HepG2 (cell line): ENCODE measurements around the gene KIAA1217. TPM values are rescaled to one million over a fixed set of nuclear protein-coding genes. Genes with fewer than 3 reads are reported as not detected.

Experiments
- ATAC-seq: fragments of 200-7000 bp; cut with Tn5 transposase; 3 replicates; pipeline ENCODE4 v1.9.1; 2020; ENCODE audit warnings: mild to moderate bottlenecking, moderate library complexity
- BruUV-seq: library from RNA; stranded (reverse); fragments of 400-500 nt; replicated peaks from 2 replicates; lab custom pipeline; 2021; lab: Mats Ljungman, UMichigan
- CTCF ChIA-PET: fragments of 300-600 bp; formaldehyde crosslinking; extraction: SDS; loops from one replicate; lab custom pipeline; 2021; ENCODE audit warnings: low total read pairs, inconsistent platforms, low intra/inter-chr PET ratio; lab: Yijun Ruan, JAX
- POLR2A ChIA-PET: fragments of 350-600 bp; sonication (Branson Sonifier 250); formaldehyde crosslinking; loops from one replicate; lab custom pipeline; 2020; ENCODE audit warnings: antibody characterized with exemption, inconsistent platforms; lab: Yijun Ruan, JAX
- DNase-seq: peaks from one replicate; pipeline ENCODE4 v3.0.0-alpha.2; 2015; ENCODE audit warnings: low spot score
- FAIRE-seq: peaks from 3 replicates; lab custom pipeline; 2011; peaks lifted over from hg19 to GRCh38; lab: Jason Lieb, UNC
- H2AFZ ChIP-seq: one replicate; pipeline ENCODE4 v1.6.1; 2011; ENCODE audit warnings: low read length, inconsistent platforms
- H3K27ac ChIP-seq: fragments of 300-600 bp; 3 replicates; pipeline ENCODE4 v1.8.0; 2011; ENCODE audit warnings: mixed run types, mild to moderate bottlenecking, mixed read lengths, low read length, inconsistent platforms; ENCODE audit not compliant: insufficient read depth; ENCODE audit errors: extremely low read length
- H3K27me3 ChIP-seq, 2 experiments: fragments of 200-600 bp in 1 of 2; 2 replicates in 1 of 2; 3 replicates in 1 of 2; pipeline versions ENCODE4 v1.6.0 to v1.8.0; 2011; ENCODE audit warnings: low read length in 2 of 2, mild to moderate bottlenecking in 2 of 2, moderate library complexity in 2 of 2, inconsistent platforms in 1 of 2; ENCODE audit not compliant: insufficient read depth in 2 of 2, control insufficient read depth in 1 of 2
- H3K36me3 ChIP-seq, 2 experiments: fragments of 200-600 bp in 1 of 2; replicated peaks in 1 of 2; 2 replicates in 1 of 2; 3 replicates in 1 of 2; pipeline versions ENCODE4 v1.5.1 to v1.8.0; 2011; ENCODE audit warnings: low read length in 2 of 2, inconsistent platforms in 1 of 2; ENCODE audit not compliant: insufficient read depth in 2 of 2, control insufficient read depth in 1 of 2
- H3K4me1 ChIP-seq: 2 replicates; pipeline ENCODE4 v1.5.1; 2012; ENCODE audit warnings: low read length, inconsistent platforms; ENCODE audit not compliant: insufficient read depth
- H3K4me2 ChIP-seq: 2 replicates; pipeline ENCODE4 v1.6.0; 2011; ENCODE audit warnings: low read depth, low read length, inconsistent platforms
- H3K4me3 ChIP-seq, 3 experiments: fragments of 200-600 bp in 1 of 3; sonication (generic), shearing (Covaris generic) in 1 of 3; replicated peaks in 1 of 3; 2 replicates each; pipeline ENCODE4 v1.5.1; 2011 to 2016; ENCODE audit warnings: low read length in 3 of 3, inconsistent platforms in 2 of 3, low read depth in 2 of 3, mild to moderate bottlenecking in 2 of 3, control low read depth in 1 of 3, mixed read lengths in 1 of 3; ENCODE audit not compliant: insufficient read depth in 1 of 3
- H3K79me2 ChIP-seq: one replicate; pipeline ENCODE4 v1.6.1; 2011; ENCODE audit warnings: low read length, inconsistent platforms; ENCODE audit not compliant: insufficient read depth
- H3K9ac ChIP-seq: 2 replicates; pipeline ENCODE4 v1.6.0; 2011; ENCODE audit warnings: mild to moderate bottlenecking, low read depth, low read length, inconsistent platforms; ENCODE audit not compliant: insufficient read depth
- H3K9me3 ChIP-seq: 2 replicates; pipeline ENCODE4 v1.5.1; 2012; ENCODE audit warnings: mild to moderate bottlenecking, low read length
- H4K20me1 ChIP-seq: 2 replicates; pipeline ENCODE4 v1.6.0; 2011; ENCODE audit warnings: inconsistent platforms, mild to moderate bottlenecking, low read length, moderate library complexity; ENCODE audit not compliant: insufficient read depth
- GABPB1 ChIP-seq: IDR thresholded peaks from 2 replicates; pipeline ENCODE4 v1.6.1; 2016; ENCODE audit warnings: mild to moderate bottlenecking, missing genetic modification reagents, moderate library complexity, missing compliant biosample characterization
- GPBP1L1 ChIP-seq: sonication (generic); formaldehyde crosslinking; IDR thresholded peaks from 2 replicates; pipeline ENCODE4 v1.5.0; 2020; ENCODE audit warnings: mild to moderate bottlenecking, missing genetic modification reagents
- RNF2 ChIP-seq: fragments of 450-650 bp; conservative IDR thresholded peaks from 2 replicates; pipeline ENCODE4 v1.6.1; 2016; ENCODE audit warnings: low read depth
- SETDB1 ChIP-seq: sonication (generic); formaldehyde crosslinking; IDR thresholded peaks from 2 replicates; pipeline ENCODE4 v1.5.1; 2020; ENCODE audit warnings: missing genetic modification reagents, mild to moderate bottlenecking, borderline replicate concordance
- TAF1 ChIP-seq: sonication (generic); formaldehyde crosslinking; IDR thresholded peaks from 2 replicates; pipeline ENCODE4 v1.4.0; 2020; ENCODE audit warnings: missing genetic modification reagents
- THAP8 ChIP-seq: sonication (generic); formaldehyde crosslinking; IDR thresholded peaks from 2 replicates; pipeline ENCODE4 v1.5.1; 2020; ENCODE audit warnings: missing genetic modification reagents, mild to moderate bottlenecking, borderline replicate concordance
- UBTF ChIP-seq: sonication (generic); formaldehyde crosslinking; IDR thresholded peaks from 2 replicates; pipeline ENCODE4 v1.4.0; 2020; ENCODE audit warnings: mild to moderate bottlenecking, missing genetic modification reagents
- XBP1 ChIP-seq: sonication (generic); formaldehyde crosslinking; IDR thresholded peaks from 2 replicates; pipeline ENCODE4 v1.5.0; 2020; ENCODE audit warnings: missing genetic modification reagents
- WGBS: methylation state at CpG from one replicate; pipeline ENCODE4 v1.1.6; 2017; ENCODE audit warnings: low lambda C conversion rate; 5-methylcytosine and 5-hydroxymethylcytosine counted together
- in situ Hi-C: cut with HindIII; loops from 2 replicates; pipeline ENCODE4 v1.10.0; 2017; ENCODE audit warnings: low pct_unique_long_range_greater_than_20kb; ENCODE audit not compliant: extremely low pct_ligation_motif_present
- intact Hi-C: fragments of 100-400 bp; cut with micrococcal nuclease; formaldehyde crosslinking; loops from one replicate; pipeline ENCODE4 v1.10.0; 2022; ENCODE audit not compliant: unreplicated experiment
- polyA plus RNA-seq, 8 experiments: library from polyadenylated mRNA; depleted of rRNA in 3 of 8; stranded (reverse) in 7 of 8; unstranded in 1 of 8; fragments of >200 nt; fragmentation: Illumina TruSeq in 4 of 8; extraction: Trizol in 4 of 8; gene quantifications; 2 replicates each; pipeline versions ENCODE4 v1.2.1 to v1.2.3, GENCODE V29; 2011 to 2016; ENCODE audit warnings: low read depth in 4 of 8, missing spikeins in 1 of 8, mixed read lengths in 1 of 8; ENCODE audit not compliant: insufficient read depth in 1 of 8
- total RNA-seq, 5 experiments: library from RNA; depleted of rRNA; stranded (reverse); fragments of >200 nt; fragmentation: Illumina TruSeq; extraction: Trizol; gene quantifications; 2 replicates each; pipeline ENCODE4 v1.2.3, GENCODE V29; 2016; ENCODE audit warnings: low read depth in 1 of 5
- TF ChIP-seq, protein P1 (sequence below): sonication (generic); formaldehyde crosslinking; IDR thresholded peaks from 2 replicates; pipeline ENCODE4 v1.4.0; 2020; ENCODE audit warnings: mild to moderate bottlenecking, missing genetic modification reagents

Gene KIAA1217
- total and polyA plus RNA-seq, 2 of the 13 experiments (the other 11 are each of a cell fraction or from before 2014, with no cell fraction given) = 4.6 to 10.9 TPM

DNA sequence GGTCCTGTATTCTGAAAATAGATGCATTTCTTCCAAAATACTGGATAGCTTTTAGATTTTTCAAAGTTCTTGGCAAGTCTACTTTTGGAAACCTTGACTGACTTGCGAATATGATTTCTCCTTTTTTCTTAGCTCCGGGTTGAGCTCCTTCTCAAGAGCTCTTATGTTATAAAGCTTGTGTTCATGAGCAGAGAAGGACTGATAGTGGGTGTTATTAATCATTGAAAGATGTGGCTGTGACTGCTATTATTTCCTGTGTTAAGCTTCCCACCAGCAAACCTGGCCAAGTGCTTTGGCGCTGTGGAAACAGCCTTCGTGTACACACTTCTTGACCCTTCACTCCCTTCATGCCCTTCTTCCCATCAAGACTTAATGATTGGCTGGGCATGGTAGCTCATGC, 98.2 kb downstream of the KIAA1217 start (continued):
- TF ChIP-seq UBTF (CRISPR knock-in tag) (no peak), RNF2 (no peak)
- TF ChIP-seq, all 625 proteins: peak for 0

- Histone ChIP-seq H3K4me2 (no peak overlapping the region), H4K20me1 (no peaks in the 10 kb centered on the region), H3K9me3 (no peaks in the 10 kb centered on the region), H3K27me3 (no peaks in the 10 kb centered on the region), H2AFZ (no peak overlapping the region), H3K9ac (no peak overlapping the region), H3K79me2 (no peaks in the 10 kb centered on the region), H3K4me3 (no peak overlapping the region), H3K36me3 (peaks cover 0 to 2% of the 10 kb centered on the region in 2 experiments; a peak in 1 of 5 replicates), H3K27ac (no peak overlapping the region), H3K4me1 (no peaks in the 10 kb centered on the region)
- ATAC-seq (no peak), DNase-seq (no peak), FAIRE-seq (no peak)
- ChIA-PET CTCF (no interaction called here), POLR2A (no interaction called here)
- 97% methylated on average over 11 of the region's 11 CpGs for WGBS
- no TSS peak for BruUV-seq
- in situ Hi-C loops (no loop called here), intact Hi-C loops (no loop called here)
- TF ChIP-seq TAF1 (CRISPR knock-in tag) (no peak), SETDB1 (CRISPR knock-in tag) (no peak), XBP1 (CRISPR knock-in tag) (no peak), THAP8 (no peak), GABPB1 (no peak), GPBP1L1 (CRISPR knock-in tag) (no peak)
- TF ChIP-seq, protein P1, sequence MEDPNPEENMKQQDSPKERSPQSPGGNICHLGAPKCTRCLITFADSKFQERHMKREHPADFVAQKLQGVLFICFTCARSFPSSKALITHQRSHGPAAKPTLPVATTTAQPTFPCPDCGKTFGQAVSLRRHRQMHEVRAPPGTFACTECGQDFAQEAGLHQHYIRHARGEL (CRISPR knock-in tag) = no peak
Measured at GRCh38 chr10:24307696-24308485, 99.0 kb downstream of the KIAA1217 start.
